Endothelial cell of umbilical vein (primary cell): ENCODE data around the gene ARFIP1. TPM values are rescaled to one million over a fixed set of nuclear protein-coding genes. Genes with fewer than 3 reads are reported as not detected.
"Not testable (repeated sequence)": the region's sequence is repeated elsewhere in the genome, so short reads cannot be mapped to it uniquely, and the experiment has no call there.

ENCODE experiments used
- BruUV-seq: library from RNA; stranded (reverse); fragments of 400-500 nt; replicated peaks from 2 replicates; lab custom pipeline; 2021; lab: Mats Ljungman, UMichigan
- CTCF ChIA-PET: fragments of 300-600, 350-600 bp; sonication (Branson Sonifier 250); formaldehyde crosslinking; loops from one replicate; lab custom pipeline; 2021; ENCODE audit warnings: antibody characterized with exemption, inconsistent platforms; lab: Charles Lee
- POLR2A ChIA-PET: fragments of 300-600, 350-600 bp; sonication (Branson Sonifier 250); formaldehyde crosslinking; loops from one replicate; lab custom pipeline; 2021; ENCODE audit warnings: antibody characterized with exemption, inconsistent platforms; lab: Charles Lee
- DNase-seq: peaks from one replicate; pipeline ENCODE4 v3.0.0-alpha.2; 2011; ENCODE audit warnings: low read depth, low spot score
- FAIRE-seq: peaks from 2 replicates; lab custom pipeline; 2011; peaks lifted over from hg19 to GRCh38; lab: Jason Lieb, UNC
- H2AFZ ChIP-seq: 2 replicates; pipeline ENCODE4 v1.6.0; 2012; ENCODE audit warnings: low read depth, low read length, control low read depth, inconsistent platforms
- H3K27ac ChIP-seq: 2 replicates; pipeline ENCODE4 v1.5.1; 2011; ENCODE audit warnings: low read depth, mild to moderate bottlenecking, control low read depth, low read length, moderate library complexity; ENCODE audit not compliant: insufficient read depth
- H3K27me3 ChIP-seq, 2 experiments: 2 replicates each; pipeline versions ENCODE4 v1.6.0 to v1.6.1; 2011; ENCODE audit warnings: low read length in 2 of 2, mixed read lengths in 1 of 2; ENCODE audit not compliant: control insufficient read depth in 2 of 2, insufficient read depth in 2 of 2
- H3K36me3 ChIP-seq, 2 experiments: 2 replicates in 1 of 2; 3 replicates in 1 of 2; pipeline ENCODE4 v1.5.1; 2011; ENCODE audit warnings: low read length in 2 of 2, mild to moderate bottlenecking in 1 of 2, moderate library complexity in 1 of 2; ENCODE audit not compliant: control insufficient read depth in 2 of 2, insufficient read depth in 2 of 2; ENCODE audit errors: extremely low read depth in 1 of 2
- H3K4me1 ChIP-seq: 3 replicates; pipeline ENCODE4 v1.5.1; 2011; ENCODE audit warnings: mild to moderate bottlenecking, low read length; ENCODE audit not compliant: control insufficient read depth, insufficient read depth; ENCODE audit errors: extremely low read depth
- H3K4me2 ChIP-seq: 2 replicates; pipeline ENCODE4 v1.6.1; 2011; ENCODE audit warnings: low read length, control low read depth, mixed read lengths; ENCODE audit not compliant: insufficient read depth
- H3K4me3 ChIP-seq, 3 experiments: fragments of 200-600 bp in 1 of 3; sonication (generic), shearing (Covaris generic) in 1 of 3; replicated peaks in 1 of 3; 2 replicates each; pipeline ENCODE4 v1.5.1; 2011 to 2016; ENCODE audit warnings: control low read depth in 3 of 3, low read length in 3 of 3, mild to moderate bottlenecking in 2 of 3, inconsistent platforms in 1 of 3, low read depth in 1 of 3, moderate library complexity in 1 of 3; ENCODE audit not compliant: insufficient read depth in 1 of 3
- H3K79me2 ChIP-seq: 2 replicates; pipeline ENCODE4 v1.6.0; 2012; ENCODE audit warnings: low read length, inconsistent platforms; ENCODE audit not compliant: control insufficient read depth, insufficient read depth
- H3K9ac ChIP-seq: replicated peaks from 2 replicates; pipeline ENCODE3; 2011; ENCODE audit warnings: low read length, control low read depth; ENCODE audit not compliant: insufficient read depth; ENCODE audit errors: extremely low read depth
- H3K9me1 ChIP-seq: replicated peaks from 3 replicates; pipeline ENCODE4 v1.6.0; 2011; ENCODE audit warnings: mild to moderate bottlenecking, low read length; ENCODE audit not compliant: control insufficient read depth, insufficient read depth; ENCODE audit errors: extremely low read depth
- H3K9me3 ChIP-seq: replicated peaks from 2 replicates; pipeline ENCODE4 v1.5.1; 2012; ENCODE audit warnings: low read length, inconsistent platforms; ENCODE audit not compliant: control insufficient read depth, insufficient read depth
- H4K20me1 ChIP-seq: replicated peaks from 2 replicates; pipeline ENCODE3; 2011; ENCODE audit warnings: mild to moderate bottlenecking, low read length; ENCODE audit not compliant: control insufficient read depth, insufficient read depth; ENCODE audit errors: extremely low read depth
- CTCF ChIP-seq, 2 donors: IDR thresholded peaks; 1 replicate in 1 of 2; 2 replicates in 1 of 2; pipeline ENCODE4 v1.5.1; 2011; ENCODE audit warnings: low read length in 2 of 2, mild to moderate bottlenecking in 2 of 2, moderate library complexity in 2 of 2, control low read depth in 1 of 2, inconsistent platforms in 1 of 2, low read depth in 1 of 2; ENCODE audit not compliant: insufficient read depth in 1 of 2; ENCODE audit errors: extremely low read depth in 1 of 2
- EZH2 ChIP-seq: IDR thresholded peaks from 2 replicates; pipeline ENCODE4 v1.6.1; 2012; ENCODE audit warnings: borderline replicate concordance, low read depth, mild to moderate bottlenecking, moderate library complexity, low read length, inconsistent platforms; ENCODE audit not compliant: severe bottlenecking
- FOS ChIP-seq: IDR thresholded peaks from 2 replicates; pipeline ENCODE4 v1.6.1; 2011; ENCODE audit warnings: mild to moderate bottlenecking, low read length, moderate library complexity, borderline replicate concordance; ENCODE audit not compliant: insufficient read depth
- GATA2 ChIP-seq: IDR thresholded peaks from 2 replicates; pipeline ENCODE4 v1.7.0; 2011; ENCODE audit warnings: low read depth, mild to moderate bottlenecking, moderate library complexity, mixed read lengths, low read length; ENCODE audit not compliant: insufficient read length, insufficient read depth
- JUN ChIP-seq: IDR thresholded peaks from 2 replicates; pipeline ENCODE4 v1.6.1; 2011; ENCODE audit warnings: borderline replicate concordance, low read depth; ENCODE audit not compliant: insufficient read length, insufficient read depth
- MAX ChIP-seq: IDR thresholded peaks from 2 replicates; pipeline ENCODE4 v1.6.1; 2011; ENCODE audit not compliant: insufficient read depth, insufficient read length
- MYC ChIP-seq: IDR thresholded peaks from one replicate; pipeline ENCODE4 v1.6.1; 2011; ENCODE audit warnings: mild to moderate bottlenecking, low read depth, low read length
- POLR2A ChIP-seq: IDR thresholded peaks from 2 replicates; pipeline ENCODE4 v1.6.1; 2012; ENCODE audit warnings: low read depth, mild to moderate bottlenecking, control low read depth, low read length
- POLR2AphosphoS5 ChIP-seq: IDR thresholded peaks from 2 replicates; pipeline ENCODE4 v1.6.1; 2012; ENCODE audit warnings: low read depth, mild to moderate bottlenecking, control low read depth, low read length, moderate library complexity; ENCODE audit not compliant: insufficient read depth
- dilution Hi-C: fragments of 300-500 bp; cut with MboI; formaldehyde crosslinking; loops from one replicate; pipeline ENCODE4 v1.15.0; 2019; ENCODE audit warnings: low sequenced_read_pairs; ENCODE audit not compliant: extremely low pct_ligation_motif_present
- intact Hi-C: fragments of 100-400 bp; cut with micrococcal nuclease; formaldehyde crosslinking; loops from one replicate; pipeline ENCODE4 v1.10.0; 2022
- polyA plus RNA-seq, 4 experiments: library from polyadenylated mRNA; depleted of rRNA in 3 of 4; stranded (reverse) in 3 of 4; unstranded in 1 of 4; fragments of >200 nt; gene quantifications; 2 replicates each; pipeline versions ENCODE4 v1.2.1 to v1.2.3, GENCODE V29; 2011 to 2012; ENCODE audit warnings: missing spikeins in 1 of 4
- total RNA-seq: library from RNA; stranded (reverse); gene quantifications from 2 replicates; pipeline ENCODE4 v1.2.3, GENCODE V29; 2021

ARFIP1 gene
- total and polyA plus RNA-seq, 2 donors (not counting 3 experiments of a cell fraction or from before 2014, with no cell fraction given): 10.0 to 24.2 TPM

DNA sequence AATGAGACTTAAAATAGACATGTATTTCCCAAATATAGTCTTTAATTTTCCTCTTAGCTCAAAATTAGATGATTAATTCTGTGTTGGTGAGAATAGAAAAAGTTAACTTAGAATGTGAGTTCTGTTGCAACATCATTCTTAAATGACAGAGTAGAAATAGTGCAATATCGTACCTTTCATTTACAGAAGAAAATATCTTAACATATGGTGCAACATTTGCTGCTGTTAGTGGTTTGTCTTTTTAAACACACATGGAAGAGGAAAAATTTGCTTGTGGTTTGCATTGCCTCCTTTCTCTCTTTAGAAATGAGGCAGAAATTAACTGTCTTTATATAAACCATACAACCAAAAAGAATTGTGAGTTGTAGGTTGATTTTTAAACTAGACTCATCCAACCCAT is 117.1 kb downstream of the ARFIP1 start:
- no peak for DNase-seq
- intact Hi-C loops (no loop called here), dilution Hi-C loops (no loop called here)
- no peaks in the 10 kb centered on the region for H3K27me3 ChIP-seq
- TF ChIP-seq CTCF (IDR thresholded peaks at IDR 0.05; ENCODE audit: extremely low read depth in 1 of 2, insufficient read depth in 1 of 2, low read depth in 1 of 2, low read length in 2 of 2) (no peak), MYC (no peak), FOS (no peak), EZH2 (no peak), POLR2A (no peak), JUN (no peak), GATA2 (no peak), MAX (no peak), POLR2AphosphoS5 (no peak)
- POLR2A ChIA-PET: no interaction called here
- H3K4me2 ChIP-seq: no peak overlapping the region
- H3K36me3 ChIP-seq: no peaks in the 10 kb centered on the region
- no peaks in the 10 kb centered on the region for H3K4me1 ChIP-seq
- no peaks in the 10 kb centered on the region for H3K79me2 ChIP-seq
- no peaks in the 10 kb centered on the region for H4K20me1 ChIP-seq
- H3K4me3 ChIP-seq: no peak overlapping the region
- no peak overlapping the region for H2AFZ ChIP-seq
- H3K9ac ChIP-seq: no peak overlapping the region
- H3K9me3 ChIP-seq: no peaks in the 10 kb centered on the region
- FAIRE-seq: no peak
- no peak overlapping the region for H3K27ac ChIP-seq
- no TSS peak for BruUV-seq
- CTCF ChIA-PET: interaction anchor here (1.3 to 1.5 kb wide), 2 partner anchors 9 to 18 kb away, joined by 3 read pairs; no protein-coding TSS in a partner anchor
- no peaks in the 10 kb centered on the region for H3K9me1 ChIP-seq

DNA sequence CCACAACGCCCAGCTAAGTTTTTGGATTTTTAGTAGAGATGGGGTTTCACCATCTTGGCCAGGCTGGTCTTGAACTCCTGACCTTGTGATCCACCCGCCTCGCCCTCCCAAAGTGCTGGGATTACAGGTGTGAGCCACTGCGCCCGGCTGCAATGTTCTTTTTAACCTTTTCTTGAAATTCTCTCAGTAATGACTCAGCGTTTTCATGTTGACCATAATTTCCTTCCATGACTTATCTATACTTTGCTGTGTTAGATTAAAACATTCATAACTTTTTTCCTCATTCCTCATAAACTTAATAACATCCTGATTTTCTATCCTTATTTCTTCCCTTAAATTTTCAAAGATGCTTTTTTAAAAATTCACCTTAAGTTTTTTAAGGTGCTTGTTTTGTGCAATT is 118.4 kb downstream of the ARFIP1 start:
- H3K4me3 ChIP-seq, H3K27me3 ChIP-seq, H3K79me2 ChIP-seq, H3K9me3 ChIP-seq, POLR2A ChIA-PET, H2AFZ ChIP-seq, H3K4me2 ChIP-seq, H3K27ac ChIP-seq, dilution Hi-C loops, H4K20me1 ChIP-seq, CTCF ChIA-PET, BruUV-seq, DNase-seq, H3K36me3 ChIP-seq, intact Hi-C loops, H3K4me1 ChIP-seq, H3K9ac ChIP-seq, H3K9me1 ChIP-seq: not testable (repeated sequence)
- FAIRE-seq: peak; percentile 4
